ENCODE data around the gene CLUH.

- TF ChIP-seq, protein P1, sequence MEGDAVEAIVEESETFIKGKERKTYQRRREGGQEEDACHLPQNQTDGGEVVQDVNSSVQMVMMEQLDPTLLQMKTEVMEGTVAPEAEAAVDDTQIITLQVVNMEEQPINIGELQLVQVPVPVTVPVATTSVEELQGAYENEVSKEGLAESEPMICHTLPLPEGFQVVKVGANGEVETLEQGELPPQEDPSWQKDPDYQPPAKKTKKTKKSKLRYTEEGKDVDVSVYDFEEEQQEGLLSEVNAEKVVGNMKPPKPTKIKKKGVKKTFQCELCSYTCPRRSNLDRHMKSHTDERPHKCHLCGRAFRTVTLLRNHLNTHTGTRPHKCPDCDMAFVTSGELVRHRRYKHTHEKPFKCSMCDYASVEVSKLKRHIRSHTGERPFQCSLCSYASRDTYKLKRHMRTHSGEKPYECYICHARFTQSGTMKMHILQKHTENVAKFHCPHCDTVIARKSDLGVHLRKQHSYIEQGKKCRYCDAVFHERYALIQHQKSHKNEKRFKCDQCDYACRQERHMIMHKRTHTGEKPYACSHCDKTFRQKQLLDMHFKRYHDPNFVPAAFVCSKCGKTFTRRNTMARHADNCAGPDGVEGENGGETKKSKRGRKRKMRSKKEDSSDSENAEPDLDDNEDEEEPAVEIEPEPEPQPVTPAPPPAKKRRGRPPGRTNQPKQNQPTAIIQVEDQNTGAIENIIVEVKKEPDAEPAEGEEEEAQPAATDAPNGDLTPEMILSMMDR (IDR thresholded peaks at IDR 0.05 in 8 of 11, conservative IDR thresholded peaks at IDR 0.05 in 3 of 11), result no peak
- no peak for TF ChIP-seq POLR2A (IDR thresholded peaks at IDR 0.05)
Measured at GRCh38 chr17:2718150-2718938, 6.8 kb upstream of the CLUH start.
